ENCODE results near the gene MAP4K3. TPM values are rescaled to one million over a fixed set of nuclear protein-coding genes. Genes with fewer than 3 reads are reported as not detected.

The MAP4K3 gene
- total RNA-seq, 2 experiments from 2014 or later, result 12.4 to 17.5 TPM

DNA sequence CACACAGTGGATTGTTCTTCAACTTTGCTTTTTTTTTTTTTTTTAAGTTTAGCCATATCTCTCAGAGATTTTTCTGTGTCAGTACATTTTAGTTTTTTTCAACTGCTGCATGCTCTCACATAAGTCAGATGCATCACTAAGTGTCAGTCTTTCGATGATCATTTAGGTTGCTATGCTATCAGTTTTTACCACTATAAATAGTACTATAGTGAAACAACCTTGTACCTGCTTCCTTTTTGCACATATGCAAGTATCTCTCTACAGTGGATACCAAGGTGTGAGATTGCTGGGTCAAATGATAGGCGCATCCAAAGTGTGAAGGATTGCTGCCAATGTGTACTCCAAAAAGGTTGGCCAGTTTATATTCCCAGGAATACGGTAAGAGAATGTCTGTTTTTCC is 33.5 kb upstream of the MAP4K3 start:
- BruUV-seq (replicated peaks), result no TSS peak
- ChIA-PET CTCF (ENCODE audit: unreplicated experiment) (no interaction called here), POLR2A (interaction anchor here (0.6 to 1.1 kb wide), 3 partner anchors 22 to 125 kb away, joined by 3 to 4 read pairs (median 3); no protein-coding TSS in a partner anchor)
- no peaks in the 10 kb centered on the region for H3K9me2 ChIP-seq (ENCODE audit: insufficient read depth, low read length)
- H3K36me3 ChIP-seq (ENCODE audit: insufficient read depth, low read length), result no peaks in the 10 kb centered on the region
- no peak overlapping the region for H3K4me3 ChIP-seq (ENCODE audit: low read depth, low read length, poor library complexity, severe bottlenecking)
- no peak for DNase-seq (ENCODE audit: low spot score)
- intact Hi-C loops (cut with micrococcal nuclease; ENCODE audit: unreplicated experiment), result loop anchor here (1.0 to 2.0 kb wide), 2 partner anchors 22 to 34 kb away; partner anchors contain the start of gene MAP4K3
- TF ChIP-seq EZH2phosphoT487 (IDR thresholded peaks at IDR 0.05; ENCODE audit: borderline replicate concordance, low read depth, low read length), result no peak
- TF ChIP-seq, protein P1, sequence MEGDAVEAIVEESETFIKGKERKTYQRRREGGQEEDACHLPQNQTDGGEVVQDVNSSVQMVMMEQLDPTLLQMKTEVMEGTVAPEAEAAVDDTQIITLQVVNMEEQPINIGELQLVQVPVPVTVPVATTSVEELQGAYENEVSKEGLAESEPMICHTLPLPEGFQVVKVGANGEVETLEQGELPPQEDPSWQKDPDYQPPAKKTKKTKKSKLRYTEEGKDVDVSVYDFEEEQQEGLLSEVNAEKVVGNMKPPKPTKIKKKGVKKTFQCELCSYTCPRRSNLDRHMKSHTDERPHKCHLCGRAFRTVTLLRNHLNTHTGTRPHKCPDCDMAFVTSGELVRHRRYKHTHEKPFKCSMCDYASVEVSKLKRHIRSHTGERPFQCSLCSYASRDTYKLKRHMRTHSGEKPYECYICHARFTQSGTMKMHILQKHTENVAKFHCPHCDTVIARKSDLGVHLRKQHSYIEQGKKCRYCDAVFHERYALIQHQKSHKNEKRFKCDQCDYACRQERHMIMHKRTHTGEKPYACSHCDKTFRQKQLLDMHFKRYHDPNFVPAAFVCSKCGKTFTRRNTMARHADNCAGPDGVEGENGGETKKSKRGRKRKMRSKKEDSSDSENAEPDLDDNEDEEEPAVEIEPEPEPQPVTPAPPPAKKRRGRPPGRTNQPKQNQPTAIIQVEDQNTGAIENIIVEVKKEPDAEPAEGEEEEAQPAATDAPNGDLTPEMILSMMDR (conservative IDR thresholded peaks at IDR 0.05; ENCODE audit: low read length), result no peak
- no peaks in the 10 kb centered on the region for H4K20me1 ChIP-seq (ENCODE audit: insufficient read depth, low read length)
- H3K79me2 ChIP-seq (ENCODE audit: insufficient read depth, low read depth, low read length), result no peaks in the 10 kb centered on the region
- peak overlapping the region; percentile 63 for H3K4me2 ChIP-seq (ENCODE audit: low read length)
- H3K9me3 ChIP-seq (ENCODE audit: low read length), result no peaks in the 10 kb centered on the region
- H3K27ac ChIP-seq (ENCODE audit: low read depth, low read length, poor library complexity, severe bottlenecking), result peak overlapping the region; percentile 45
- H3K4me1 ChIP-seq (ENCODE audit: insufficient read depth, low read length, poor library complexity, severe bottlenecking), result peaks cover 35% of the 10 kb centered on the region
- H2AFZ ChIP-seq (ENCODE audit: low read length), result no peak overlapping the region

DNA sequence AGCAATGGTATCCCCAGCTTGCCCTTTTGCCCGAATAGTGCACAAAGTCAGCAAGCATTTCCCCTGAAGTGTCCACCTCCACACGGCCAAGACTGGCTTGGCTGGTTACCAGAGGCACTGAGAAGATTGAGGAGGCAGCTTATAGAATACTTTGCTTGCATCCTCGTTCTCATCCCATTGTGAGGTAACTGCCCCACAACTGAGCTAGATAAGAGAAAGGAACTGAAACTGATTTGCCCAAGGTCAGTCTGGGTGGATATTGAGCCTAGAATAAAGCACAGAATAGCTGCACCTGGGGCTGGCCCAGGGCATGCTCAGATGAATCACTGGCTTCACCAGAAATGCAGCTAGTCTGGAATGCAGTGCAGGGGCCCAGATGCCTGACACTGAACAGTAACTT is 32.7 kb upstream of the MAP4K3 start:
- Histone ChIP-seq H3K4me3 (ENCODE audit: low read depth, low read length, poor library complexity, severe bottlenecking) (peak overlapping the region; percentile 27), H3K9me3 (ENCODE audit: low read length) (no peaks in the 10 kb centered on the region), H3K4me1 (ENCODE audit: insufficient read depth, low read length, poor library complexity, severe bottlenecking) (peaks cover 34% of the 10 kb centered on the region), H3K9me2 (ENCODE audit: insufficient read depth, low read length) (no peaks in the 10 kb centered on the region), H3K4me2 (ENCODE audit: low read length) (peak overlapping the region; percentile 63), H3K27ac (ENCODE audit: low read depth, low read length, poor library complexity, severe bottlenecking) (peak overlapping the region; percentile 45), H4K20me1 (ENCODE audit: insufficient read depth, low read length) (no peaks in the 10 kb centered on the region), H3K36me3 (ENCODE audit: insufficient read depth, low read length) (no peaks in the 10 kb centered on the region), H3K79me2 (ENCODE audit: insufficient read depth, low read depth, low read length) (no peaks in the 10 kb centered on the region), H2AFZ (ENCODE audit: low read length) (no peak overlapping the region; the same call in 1 of the 2 replicates)
- ChIA-PET POLR2A (interaction anchor here (0.5 to 1.7 kb wide), 13 partner anchors 10 to 494 kb away, joined by 3 to 10 read pairs (median 3); no protein-coding TSS in a partner anchor), CTCF (ENCODE audit: unreplicated experiment) (no interaction called here)
- TF ChIP-seq, protein P1 (conservative IDR thresholded peaks at IDR 0.05; ENCODE audit: low read length), result no peak
- no peak for TF ChIP-seq EZH2phosphoT487 (IDR thresholded peaks at IDR 0.05; ENCODE audit: borderline replicate concordance, low read depth, low read length)
- DNase-seq (ENCODE audit: low spot score), result peak; percentile 82
- intact Hi-C loops (cut with micrococcal nuclease; ENCODE audit: unreplicated experiment), result loop anchor here (1.0 to 2.0 kb wide), 2 partner anchors 22 to 33 kb away; partner anchors contain the start of gene MAP4K3
- no TSS peak for BruUV-seq (replicated peaks)
